Ascending aorta (tissue), 2 donors: ENCODE results near the gene ZMIZ1. TPM values are rescaled to one million over a fixed set of nuclear protein-coding genes. Genes with fewer than 3 reads are reported as not detected.

Experiments
- DNase-seq, 2 donors: peaks; one replicate each; pipeline ENCODE4 v3.0.0-alpha.2; 2019; ENCODE audit warnings: low spot score in 2 of 2
- H3K27ac ChIP-seq, 2 donors: fragments of 200-600 bp; sonication (generic); one replicate each; pipeline ENCODE4 v1.5.1; 2016 to 2017; ENCODE audit warnings: mild to moderate bottlenecking in 1 of 2
- H3K27me3 ChIP-seq: fragments of 200-600 bp; sonication (generic); one replicate; pipeline ENCODE4 v1.5.1; 2017
- H3K36me3 ChIP-seq, 2 donors: fragments of 200-600 bp; sonication (generic); one replicate each; pipeline ENCODE4 v1.5.1; 2016
- H3K4me1 ChIP-seq, 2 donors: fragments of 200-600 bp; sonication (generic); one replicate each; pipeline ENCODE4 v1.5.1; 2016 to 2017; ENCODE audit warnings: mild to moderate bottlenecking in 1 of 2
- H3K4me3 ChIP-seq, 2 donors: fragments of 200-600 bp; sonication (generic); one replicate each; pipeline ENCODE4 v1.5.1; 2016 to 2017; ENCODE audit warnings: mild to moderate bottlenecking in 1 of 2
- H3K9me3 ChIP-seq, 2 donors: fragments of 200-600 bp; sonication (generic); one replicate each; pipeline ENCODE4 v1.5.1; 2016
- intact Hi-C: fragments of 100-400 bp; cut with DNase I; formaldehyde crosslinking; loops from one replicate; pipeline ENCODE4 v1.15.1; 2023
- total RNA-seq: library from RNA; depleted of rRNA; stranded (reverse); fragments of >200 nt; gene quantifications from one replicate; pipeline ENCODE4 v1.1.0, GENCODE V29; 2016
- TF ChIP-seq, protein P1 (sequence below), 3 experiments: fragments of 200-600 bp in 2 of 3; fragments of 450-650 bp in 1 of 3; sonication (generic) in 2 of 3; IDR thresholded peaks; one replicate each; pipeline ENCODE4 v1.5.1; 2016 to 2019; ENCODE audit warnings: antibody characterized with exemption in 3 of 3, mild to moderate bottlenecking in 1 of 3, moderate library complexity in 1 of 3

The ZMIZ1 gene
- total RNA-seq, 1 donor from 2014 or later = 96.2 TPM

DNA sequence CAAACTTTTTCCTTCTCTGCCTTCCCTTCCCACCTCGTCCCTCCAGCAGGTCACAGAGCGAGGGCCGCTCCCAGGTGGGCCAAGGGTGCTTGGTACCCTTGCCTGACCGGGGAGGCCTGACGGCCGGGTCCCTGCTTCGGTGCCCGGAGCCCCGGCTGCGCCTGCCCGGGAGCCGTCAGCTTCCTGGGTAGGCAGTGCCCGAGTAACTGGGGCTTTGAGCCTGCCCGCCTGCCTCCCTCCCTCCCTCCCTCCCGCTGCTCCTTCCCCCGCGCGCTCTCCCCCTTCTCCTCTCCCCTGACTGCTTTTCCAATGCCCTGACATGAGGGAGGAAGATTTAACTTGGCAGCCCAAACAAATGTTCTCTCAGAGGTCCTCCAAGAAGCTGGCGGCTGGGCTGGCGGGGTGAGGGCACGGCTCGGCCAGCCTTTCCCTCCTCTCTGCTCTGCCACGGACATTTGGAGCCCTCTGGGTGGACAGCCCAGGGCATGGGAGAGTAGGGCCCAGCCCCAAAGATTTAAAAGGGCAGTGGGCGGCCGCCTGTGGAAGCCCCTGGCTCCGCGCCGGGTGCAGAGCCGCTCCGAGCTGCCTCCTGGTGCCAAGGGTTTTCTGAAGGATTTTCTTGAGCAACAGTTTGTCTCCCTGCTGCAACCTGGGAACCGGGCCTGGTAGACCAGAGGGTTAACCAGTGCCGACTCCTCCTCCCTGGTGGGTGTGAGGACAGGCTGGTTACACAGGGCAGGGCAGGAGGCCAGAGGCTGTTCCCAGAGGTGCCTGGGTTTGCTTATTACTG lies 2.0 kb downstream of the ZMIZ1 start:
- Histone ChIP-seq H3K27me3 (no peaks in the 10 kb centered on the region), H3K4me1 (peaks cover 13 to 37% of the 10 kb centered on the region in 2 donors), H3K36me3 (no peaks in the 10 kb centered on the region), H3K9me3 (no peaks in the 10 kb centered on the region), H3K4me3 (peak overlapping the region; percentile 90 to 98), H3K27ac (peak overlapping the region; percentile 98 to 99)
- peak; percentile 73 to 97 for DNase-seq
- TF ChIP-seq, protein P1, sequence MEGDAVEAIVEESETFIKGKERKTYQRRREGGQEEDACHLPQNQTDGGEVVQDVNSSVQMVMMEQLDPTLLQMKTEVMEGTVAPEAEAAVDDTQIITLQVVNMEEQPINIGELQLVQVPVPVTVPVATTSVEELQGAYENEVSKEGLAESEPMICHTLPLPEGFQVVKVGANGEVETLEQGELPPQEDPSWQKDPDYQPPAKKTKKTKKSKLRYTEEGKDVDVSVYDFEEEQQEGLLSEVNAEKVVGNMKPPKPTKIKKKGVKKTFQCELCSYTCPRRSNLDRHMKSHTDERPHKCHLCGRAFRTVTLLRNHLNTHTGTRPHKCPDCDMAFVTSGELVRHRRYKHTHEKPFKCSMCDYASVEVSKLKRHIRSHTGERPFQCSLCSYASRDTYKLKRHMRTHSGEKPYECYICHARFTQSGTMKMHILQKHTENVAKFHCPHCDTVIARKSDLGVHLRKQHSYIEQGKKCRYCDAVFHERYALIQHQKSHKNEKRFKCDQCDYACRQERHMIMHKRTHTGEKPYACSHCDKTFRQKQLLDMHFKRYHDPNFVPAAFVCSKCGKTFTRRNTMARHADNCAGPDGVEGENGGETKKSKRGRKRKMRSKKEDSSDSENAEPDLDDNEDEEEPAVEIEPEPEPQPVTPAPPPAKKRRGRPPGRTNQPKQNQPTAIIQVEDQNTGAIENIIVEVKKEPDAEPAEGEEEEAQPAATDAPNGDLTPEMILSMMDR (IDR thresholded peaks at IDR 0.05) = no peak
- intact Hi-C loops = loop anchor here (1.0 to 5.0 kb wide), 5 partner anchors 14 to 176 kb away; no protein-coding TSS in a partner anchor

DNA sequence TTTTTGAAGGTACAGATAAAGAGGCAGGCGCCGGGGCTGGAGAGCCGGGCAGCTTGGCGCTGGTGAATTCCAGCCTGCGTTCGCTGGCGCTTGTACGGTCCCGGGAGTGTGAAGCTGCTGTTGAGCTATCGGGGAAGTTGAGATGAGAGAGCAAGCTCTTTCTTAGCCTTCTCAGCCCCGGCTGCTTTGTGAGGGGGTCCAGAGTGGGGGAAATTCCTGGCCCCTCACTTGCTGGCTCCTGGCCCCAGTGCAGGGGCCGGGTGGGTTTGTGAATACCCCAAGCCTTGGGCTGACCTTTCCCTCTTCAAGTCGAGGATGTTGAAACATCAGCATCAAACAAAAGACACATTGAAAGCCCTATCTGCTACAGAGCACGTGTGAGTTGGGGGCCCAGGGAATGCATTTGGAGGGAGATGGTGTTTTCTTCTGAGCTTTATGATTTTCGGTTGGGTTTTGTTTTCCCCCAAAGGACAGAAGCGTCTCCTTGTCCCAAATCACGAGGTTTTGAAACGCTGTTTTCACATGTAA lies 2.7 kb downstream of the ZMIZ1 start:
- Histone ChIP-seq H3K4me1 (peaks cover 13 to 37% of the 10 kb centered on the region in 2 donors), H3K4me3 (peak overlapping the region; percentile 90 to 98), H3K9me3 (no peaks in the 10 kb centered on the region), H3K27me3 (no peaks in the 10 kb centered on the region), H3K36me3 (no peaks in the 10 kb centered on the region), H3K27ac (peak overlapping the region; percentile 98 to 99)
- TF ChIP-seq, protein P1 (IDR thresholded peaks at IDR 0.05) = no peak
- DNase-seq = no peak
- intact Hi-C loops = loop anchor here (1.0 to 5.0 kb wide), 4 partner anchors 13 to 176 kb away; no protein-coding TSS in a partner anchor

DNA sequence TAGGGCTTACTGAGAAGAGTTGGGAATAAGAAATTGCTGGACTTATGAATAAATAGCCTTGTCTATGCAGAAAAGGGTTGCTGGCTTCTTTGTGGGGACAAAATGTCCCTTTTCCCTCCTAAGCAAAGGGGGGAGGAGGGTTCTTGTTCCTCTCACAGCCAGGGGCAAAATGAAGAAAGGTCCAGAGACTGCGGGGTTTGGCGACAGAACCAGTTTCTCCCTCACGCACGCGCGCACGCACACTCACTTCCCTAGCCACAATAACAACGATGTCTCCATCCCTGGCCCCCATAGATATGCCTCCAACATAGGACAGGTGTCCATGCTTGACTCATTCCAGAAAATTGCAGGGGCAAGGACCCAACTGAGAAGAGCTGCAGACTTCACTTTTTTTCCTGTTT lies 3.3 kb downstream of the ZMIZ1 start:
- H3K36me3 ChIP-seq = no peaks in the 10 kb centered on the region
- intact Hi-C loops = loop anchor here (5.0 kb wide), 1 partner anchor 175 kb away; no protein-coding TSS in a partner anchor
- TF ChIP-seq, protein P1 (IDR thresholded peaks at IDR 0.05) = no peak
- H3K9me3 ChIP-seq = no peaks in the 10 kb centered on the region
- peaks cover 13 to 32% of the 10 kb centered on the region in 2 donors for H3K4me1 ChIP-seq
- H3K27ac ChIP-seq = peak overlapping the region; percentile 98 to 99
- H3K27me3 ChIP-seq = no peaks in the 10 kb centered on the region
- no peak for DNase-seq
- peak overlapping the region; percentile 90 to 98 for H3K4me3 ChIP-seq

DNA sequence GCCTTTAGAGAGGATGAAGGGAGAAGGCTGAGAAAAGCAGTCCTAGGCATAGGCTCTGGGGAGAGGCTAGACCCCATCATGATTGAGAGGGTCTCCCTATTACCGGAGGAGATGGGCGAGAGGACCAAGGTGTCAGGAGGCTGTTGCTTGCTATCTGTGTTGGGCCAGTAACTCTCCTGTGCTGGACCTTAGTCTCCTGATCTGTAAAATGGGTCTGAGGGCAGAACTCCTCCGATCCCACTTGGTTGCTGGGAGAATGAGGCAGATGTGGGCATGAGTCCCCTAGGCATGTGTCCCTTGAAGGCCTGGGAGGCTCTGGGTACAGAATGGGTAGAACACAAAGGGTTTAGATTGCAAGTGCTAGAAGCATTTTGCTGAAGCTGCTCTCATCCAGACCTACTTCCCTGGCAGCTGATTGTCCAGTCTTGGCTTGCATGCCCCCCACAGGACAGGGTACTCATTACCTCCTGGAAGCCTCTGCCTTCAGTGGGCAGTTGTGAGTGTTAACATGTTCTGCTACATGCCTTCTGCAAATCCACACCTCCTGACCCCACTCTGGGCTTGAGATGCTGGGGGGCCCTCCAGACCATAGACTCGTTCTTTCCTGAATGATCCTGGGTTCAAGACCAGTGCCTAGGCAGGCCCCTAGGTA lies 4.4 kb downstream of the ZMIZ1 start:
- no peak overlapping the region for H3K4me3 ChIP-seq
- no peaks in the 10 kb centered on the region for H3K27me3 ChIP-seq
- peak overlapping the region; percentile 98 to 99 for H3K27ac ChIP-seq
- no peak for DNase-seq
- no peaks in the 10 kb centered on the region for H3K9me3 ChIP-seq
- intact Hi-C loops = loop anchor here (5.0 kb wide), 1 partner anchor 174 kb away; no protein-coding TSS in a partner anchor
- peaks cover 13 to 30% of the 10 kb centered on the region in 2 donors for H3K4me1 ChIP-seq
- TF ChIP-seq, protein P1 (IDR thresholded peaks at IDR 0.05) = peak in 1 of 3 experiments; percentile 2
- no peaks in the 10 kb centered on the region for H3K36me3 ChIP-seq

DNA sequence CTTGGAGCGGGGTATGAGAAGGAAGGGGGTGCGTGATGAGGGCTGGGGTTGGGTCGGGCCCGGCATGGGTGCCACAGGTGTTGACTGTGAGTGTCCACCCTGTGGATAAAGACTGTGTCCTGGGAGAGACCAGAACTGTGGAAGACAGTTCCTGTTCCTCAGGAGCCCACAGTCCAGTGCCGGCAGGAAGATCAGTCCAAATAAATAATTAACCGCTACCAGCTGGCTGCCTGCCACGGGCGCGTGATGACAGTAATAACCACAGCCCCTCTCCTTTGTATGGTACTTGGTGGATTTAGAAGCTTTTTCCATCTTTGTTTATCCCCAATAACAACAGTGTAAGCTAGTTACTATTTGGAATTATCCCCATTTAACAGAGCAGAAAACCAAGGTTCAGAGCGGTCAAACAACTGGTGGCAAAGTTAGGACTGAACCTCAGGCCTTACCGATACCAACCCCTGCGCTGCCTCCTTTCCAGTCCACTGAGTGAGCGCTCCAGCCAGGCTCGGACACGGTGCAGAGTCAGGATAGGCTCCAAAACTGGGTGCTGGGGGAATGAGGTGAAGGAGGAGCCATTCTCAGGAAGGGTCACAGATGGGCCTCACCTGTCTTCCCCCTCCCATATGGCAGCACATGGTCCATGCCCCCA lies 5.1 kb downstream of the ZMIZ1 start:
- DNase-seq = no peak
- no peak overlapping the region for H3K4me3 ChIP-seq
- H3K36me3 ChIP-seq = no peaks in the 10 kb centered on the region
- peaks cover 14 to 32% of the 10 kb centered on the region in 2 donors for H3K4me1 ChIP-seq
- TF ChIP-seq, protein P1 (IDR thresholded peaks at IDR 0.05) = no peak
- no peak overlapping the region for H3K27ac ChIP-seq
- intact Hi-C loops = loop anchor here (5.0 kb wide), 1 partner anchor 173 kb away; no protein-coding TSS in a partner anchor
- no peaks in the 10 kb centered on the region for H3K27me3 ChIP-seq
- no peaks in the 10 kb centered on the region for H3K9me3 ChIP-seq
